HG03457 (cell line): ENCODE data around the gene DNAH8.

ENCODE experiments used
- ATAC-seq: cut with Tn5 transposase; IDR thresholded peaks from one replicate; pipeline ENCODE4 v1.9.1; 2021; ENCODE audit warnings: moderate number of reproducible peaks; ENCODE audit not compliant: unreplicated experiment

The DNAH8 gene

DNA sequence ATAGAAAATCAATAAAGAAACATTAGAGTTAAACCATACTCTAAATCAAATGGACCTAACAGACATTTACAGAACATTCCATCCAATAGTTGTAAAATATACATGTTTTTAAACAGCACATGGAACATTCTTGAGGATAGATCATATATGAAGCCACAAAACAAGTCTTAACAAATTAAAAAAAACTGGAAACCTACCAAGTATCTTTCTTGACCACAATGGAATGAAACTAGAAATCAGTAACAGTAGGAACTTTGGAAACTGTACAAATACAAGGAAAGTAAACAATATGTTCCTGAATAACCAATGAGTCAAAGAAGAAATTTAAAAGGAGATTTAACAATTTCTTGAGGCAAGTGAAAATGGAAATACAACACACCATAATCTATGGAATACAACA is 242.3 kb downstream of the DNAH8 start:
- no peak for ATAC-seq

DNA sequence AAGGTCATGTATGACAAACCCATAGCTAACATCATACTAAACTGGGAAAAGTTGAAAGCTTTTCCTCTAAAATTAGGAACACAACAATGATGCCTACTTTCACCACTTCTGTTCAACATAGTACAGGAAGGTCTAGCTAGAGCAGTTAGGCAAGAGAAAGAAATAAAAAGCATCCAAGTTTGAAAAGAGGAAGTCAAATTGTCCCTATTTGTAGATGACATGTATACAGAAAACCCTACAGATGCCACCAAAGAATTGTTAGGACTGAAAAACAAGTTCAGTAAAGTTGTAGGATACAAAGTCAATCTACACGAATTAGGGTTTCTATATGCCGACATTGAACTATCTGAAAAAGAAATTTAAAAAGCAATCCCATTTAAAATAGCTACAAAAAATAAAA is 244.0 kb downstream of the DNAH8 start:
- ATAC-seq: no peak

DNA sequence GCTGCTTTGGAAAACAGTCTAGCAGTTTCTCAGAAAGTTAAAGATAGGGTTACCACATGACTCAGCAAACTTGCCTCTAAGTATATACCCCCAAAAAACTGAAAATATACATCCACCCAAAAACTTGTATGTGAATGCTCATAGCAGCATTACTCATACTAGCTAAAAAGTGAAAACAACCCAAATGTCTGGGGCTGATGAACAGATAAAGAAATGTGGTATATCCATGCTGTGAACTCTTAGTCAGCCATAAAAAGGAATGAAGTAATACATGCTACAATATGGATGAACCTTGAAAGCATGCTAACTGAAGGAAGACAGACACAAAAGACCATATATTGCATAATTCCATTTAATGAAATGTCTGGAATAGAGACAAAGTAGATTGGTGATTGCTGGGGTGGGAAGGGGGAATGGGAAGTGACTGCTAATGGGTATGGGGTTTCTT is 253.6 kb downstream of the DNAH8 start:
- no peak for ATAC-seq

DNA sequence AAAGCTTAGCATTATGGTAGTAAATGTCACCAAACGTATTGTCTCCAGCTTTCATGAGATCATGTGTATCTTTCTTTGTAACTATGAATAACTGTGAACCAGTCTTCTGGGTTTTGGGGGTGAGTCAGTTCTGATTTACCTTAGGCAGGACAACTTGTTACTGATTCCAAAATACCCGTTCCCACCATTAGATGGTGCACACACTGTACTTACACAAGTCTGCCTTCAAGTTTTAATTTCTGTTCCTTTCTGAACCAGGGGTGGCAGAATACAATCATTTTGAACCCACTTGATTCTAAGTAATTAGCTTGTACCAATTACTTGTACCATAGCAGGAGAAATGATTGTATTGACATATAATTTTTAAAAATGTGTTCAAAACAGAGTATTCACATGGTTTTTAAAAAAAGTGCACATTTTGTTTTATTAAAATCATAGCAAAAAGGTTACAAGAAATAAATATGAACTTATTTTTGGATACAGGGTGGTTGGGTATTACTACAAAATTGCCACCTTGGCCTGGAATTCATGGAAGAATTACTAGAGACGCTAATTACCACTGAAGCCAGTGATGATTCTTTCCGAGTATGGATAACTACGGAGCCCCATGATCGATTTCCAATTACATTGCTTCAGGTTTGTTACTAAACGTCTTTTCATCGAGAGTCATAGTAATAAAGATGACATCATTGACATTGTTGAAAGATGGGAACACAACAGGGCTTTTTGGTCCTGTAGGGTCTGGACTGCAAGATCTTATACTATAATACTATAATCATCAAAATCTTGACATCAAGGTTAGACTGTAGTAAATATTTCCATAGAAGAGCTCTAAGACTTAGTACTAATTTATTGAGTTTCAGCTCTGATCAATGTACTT is 258.3 kb downstream of the DNAH8 start:
- no peak for ATAC-seq

DNA sequence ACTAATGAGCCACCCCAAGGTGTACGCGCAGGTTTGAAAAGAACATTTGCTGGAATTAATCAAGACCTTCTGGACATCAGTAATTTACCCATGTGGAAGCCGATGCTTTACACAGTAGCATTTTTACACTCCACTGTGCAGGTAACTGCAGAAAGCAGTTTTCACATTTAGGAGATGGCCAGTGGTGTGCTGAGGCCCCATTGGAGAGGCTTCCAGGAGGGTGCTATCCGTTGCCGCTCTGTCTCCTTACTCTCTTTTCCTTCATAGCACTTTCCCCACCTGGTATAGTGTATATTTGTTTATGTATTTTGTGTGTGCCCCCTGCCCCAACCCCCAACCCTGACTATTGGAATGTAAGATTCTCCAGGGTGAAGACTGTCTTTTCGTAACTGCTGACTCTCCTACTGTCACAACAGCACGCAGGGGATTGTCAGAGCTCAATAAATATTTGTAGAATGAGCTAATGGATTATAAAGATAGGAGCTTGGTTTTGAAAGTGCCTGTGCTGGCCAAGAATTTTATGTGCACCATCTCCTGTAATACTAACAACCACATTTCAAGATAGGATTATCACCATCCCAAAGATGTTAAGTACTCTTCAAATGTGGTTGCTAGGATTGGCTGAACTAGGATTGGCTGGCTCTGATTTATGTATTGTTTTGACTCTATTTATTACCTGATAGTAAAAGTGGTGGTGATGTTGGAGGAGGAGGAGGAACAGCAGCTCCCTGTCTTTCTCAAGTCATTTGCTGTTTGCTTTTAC is 259.5 kb downstream of the DNAH8 start:
- no peak for ATAC-seq

DNA sequence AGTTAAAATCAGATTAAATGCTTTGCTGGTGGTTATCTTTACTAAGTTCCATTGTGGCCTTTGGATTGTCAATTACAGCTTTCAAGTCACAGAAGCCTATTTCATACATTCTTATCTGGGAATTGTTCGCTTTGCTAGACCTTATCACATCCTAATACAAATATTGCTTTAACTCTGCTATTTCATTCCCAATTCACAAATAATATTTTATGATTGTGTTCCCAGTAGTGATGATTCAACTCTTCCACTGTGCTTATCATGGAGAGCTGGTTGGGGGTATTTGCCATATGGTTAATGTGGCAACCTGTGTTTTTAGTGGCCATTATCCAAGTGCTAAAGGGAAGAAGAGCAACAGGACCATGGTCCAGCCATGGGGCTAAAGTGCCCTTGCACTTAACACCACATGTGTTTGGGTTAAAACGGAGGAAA is 260.5 kb downstream of the DNAH8 start:
- ATAC-seq: no peak

DNA sequence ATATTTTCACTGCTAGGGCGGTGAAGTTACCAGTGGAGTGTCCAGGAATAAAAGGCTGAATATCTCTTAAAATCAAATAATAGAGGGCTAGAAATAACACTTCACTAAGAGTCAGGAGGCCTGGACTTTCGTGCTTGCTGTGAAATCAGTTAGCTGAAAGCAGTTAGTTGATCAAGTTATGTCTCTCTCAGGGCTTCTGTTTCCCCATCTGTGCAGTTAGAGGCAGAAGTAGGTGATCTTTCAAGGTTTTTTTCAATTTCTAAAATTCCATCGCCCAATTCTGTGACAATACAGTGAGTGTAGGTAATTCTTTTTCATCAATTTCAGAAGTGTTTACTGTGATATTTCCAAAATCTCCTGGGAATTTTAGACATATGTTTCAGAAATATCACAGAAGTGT is 260.9 kb downstream of the DNAH8 start:
- no peak for ATAC-seq

DNA sequence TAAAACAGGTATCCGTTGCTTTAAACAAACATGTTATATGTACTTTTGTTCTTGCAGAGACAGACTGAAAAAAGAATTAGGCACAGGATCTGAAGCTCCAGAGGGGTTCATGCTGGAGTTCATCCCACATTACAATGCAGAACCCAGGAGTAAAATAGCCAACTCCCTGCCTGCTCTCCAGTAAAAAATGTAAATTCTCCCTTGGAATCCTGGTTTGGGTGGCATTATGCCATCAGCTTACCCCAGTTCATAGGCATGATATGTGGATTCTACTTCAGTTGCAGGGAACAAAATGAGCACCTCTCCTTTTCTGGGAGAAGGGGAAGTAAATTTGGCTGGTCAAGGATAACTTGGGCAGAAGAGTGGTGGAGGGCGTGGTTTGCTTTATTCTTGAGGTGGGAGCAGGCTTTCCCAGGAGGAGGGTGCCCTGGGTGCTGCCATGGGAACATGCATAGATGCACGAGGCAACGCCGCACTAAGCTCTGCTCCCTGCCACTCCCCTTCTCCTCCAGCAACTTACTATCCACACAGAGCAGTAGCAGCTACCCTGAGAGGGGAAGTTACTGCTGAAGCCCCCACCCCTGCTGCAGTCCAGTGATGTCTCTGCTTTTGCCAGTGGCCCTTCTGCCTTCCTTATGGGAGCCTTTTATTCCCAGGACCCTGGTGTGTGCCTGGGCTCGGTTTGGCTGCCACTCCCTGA is 261.8 kb downstream of the DNAH8 start:
- no peak for ATAC-seq

DNA sequence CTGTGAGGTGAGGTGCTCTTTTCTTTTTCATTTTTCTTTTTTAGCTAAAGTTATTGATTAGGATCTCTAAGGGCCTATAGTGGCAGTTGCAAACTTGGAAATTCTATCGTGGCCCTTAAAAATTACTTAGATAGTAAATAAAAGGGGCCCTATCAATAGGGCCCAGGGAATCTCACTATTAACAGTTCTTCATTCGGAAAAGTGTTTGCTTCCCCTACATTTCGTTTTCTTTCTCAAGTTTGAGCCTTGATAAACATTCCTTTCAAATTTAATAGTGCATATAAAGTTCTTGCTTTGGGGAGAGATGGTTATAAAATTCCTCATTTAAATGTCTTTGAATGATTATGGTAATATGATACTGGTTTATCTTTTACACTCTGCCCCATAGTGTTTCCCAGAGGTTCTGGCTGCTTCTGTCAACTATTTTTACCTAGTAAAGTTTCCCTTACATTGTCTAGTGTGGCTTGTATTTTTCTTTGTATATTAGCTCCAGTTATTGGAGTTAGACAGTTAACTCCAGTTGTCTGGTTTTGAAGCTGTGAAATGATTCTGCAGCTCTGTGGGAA is 263.1 kb downstream of the DNAH8 start:
- no peak for ATAC-seq

DNA sequence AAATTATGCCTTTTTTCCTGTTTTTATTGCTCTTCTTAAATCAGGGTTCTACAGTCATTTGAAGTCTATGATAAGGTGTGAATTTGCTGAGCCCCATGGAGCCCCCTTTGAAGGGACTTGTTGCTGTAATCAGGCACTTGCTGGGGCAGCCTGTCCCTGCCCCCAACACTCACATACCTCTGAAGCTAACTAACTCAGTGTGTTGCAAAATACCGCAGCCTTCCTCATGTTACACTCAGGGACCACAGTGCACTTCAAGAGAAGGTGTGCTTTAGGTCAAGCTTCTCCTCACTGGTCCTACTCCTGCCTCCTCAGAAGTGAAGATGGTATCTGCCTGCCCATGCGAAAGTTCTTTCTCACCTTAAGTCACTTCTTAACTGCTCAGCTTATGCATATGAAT is 267.4 kb downstream of the DNAH8 start:
- no peak for ATAC-seq

DNA sequence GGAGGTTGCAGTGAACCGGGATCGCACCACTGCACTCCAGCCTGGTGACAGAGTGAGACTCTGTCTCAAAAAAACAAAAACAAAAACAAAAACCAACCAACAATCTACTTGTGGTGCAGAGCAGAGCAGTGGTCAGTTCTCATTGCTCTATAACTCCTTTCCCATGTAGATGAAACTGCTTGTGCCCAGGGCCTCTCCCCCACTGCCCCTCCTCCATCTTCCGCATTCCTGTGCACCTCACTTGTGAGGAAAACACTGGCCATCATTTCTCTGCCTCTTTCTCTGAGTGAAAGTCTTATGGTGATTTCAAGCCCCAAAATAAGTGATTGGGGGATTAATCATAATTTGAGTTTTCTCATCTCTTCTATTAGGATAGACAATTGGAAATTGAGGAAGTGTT is 269.6 kb downstream of the DNAH8 start:
- no peak for ATAC-seq

DNA sequence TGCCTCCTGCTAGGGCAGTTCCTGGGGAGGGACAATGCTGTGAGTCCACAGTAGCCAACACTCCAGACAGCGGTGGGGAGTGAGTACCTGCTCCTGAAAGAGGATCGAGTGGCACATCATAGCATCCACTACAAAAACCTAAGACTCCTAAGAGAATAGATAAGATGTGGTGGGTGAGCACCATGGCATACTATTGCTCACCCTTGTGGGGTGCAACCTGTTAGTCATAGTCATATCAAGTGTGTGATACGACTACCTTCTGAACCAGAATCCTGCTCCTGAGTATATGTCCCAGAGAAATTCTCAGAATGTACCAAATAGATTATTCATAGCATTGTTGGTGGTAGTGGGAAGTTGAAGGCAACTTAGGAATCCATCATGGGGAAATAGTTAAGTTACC is 270.7 kb downstream of the DNAH8 start:
- ATAC-seq: no peak

DNA sequence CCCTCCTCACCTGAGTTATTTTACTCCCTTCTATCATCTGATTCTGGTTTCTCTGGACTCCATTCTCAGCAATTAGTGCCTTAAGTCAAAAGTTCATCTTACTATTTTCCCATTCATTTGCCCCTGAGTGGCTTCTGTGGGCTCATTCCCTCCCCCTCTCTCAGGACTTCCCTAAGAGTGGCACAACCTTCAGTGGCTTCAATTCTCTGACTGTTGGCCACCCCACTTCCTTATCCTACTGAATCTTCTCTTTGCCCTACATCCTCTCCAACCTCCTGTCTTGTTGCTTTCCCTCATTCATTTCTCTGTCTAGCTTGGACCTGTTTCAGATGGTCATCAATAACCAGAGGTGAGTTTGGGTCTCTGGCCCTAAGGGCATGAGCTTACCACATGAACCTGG is 272.4 kb downstream of the DNAH8 start:
- no peak for ATAC-seq

DNA sequence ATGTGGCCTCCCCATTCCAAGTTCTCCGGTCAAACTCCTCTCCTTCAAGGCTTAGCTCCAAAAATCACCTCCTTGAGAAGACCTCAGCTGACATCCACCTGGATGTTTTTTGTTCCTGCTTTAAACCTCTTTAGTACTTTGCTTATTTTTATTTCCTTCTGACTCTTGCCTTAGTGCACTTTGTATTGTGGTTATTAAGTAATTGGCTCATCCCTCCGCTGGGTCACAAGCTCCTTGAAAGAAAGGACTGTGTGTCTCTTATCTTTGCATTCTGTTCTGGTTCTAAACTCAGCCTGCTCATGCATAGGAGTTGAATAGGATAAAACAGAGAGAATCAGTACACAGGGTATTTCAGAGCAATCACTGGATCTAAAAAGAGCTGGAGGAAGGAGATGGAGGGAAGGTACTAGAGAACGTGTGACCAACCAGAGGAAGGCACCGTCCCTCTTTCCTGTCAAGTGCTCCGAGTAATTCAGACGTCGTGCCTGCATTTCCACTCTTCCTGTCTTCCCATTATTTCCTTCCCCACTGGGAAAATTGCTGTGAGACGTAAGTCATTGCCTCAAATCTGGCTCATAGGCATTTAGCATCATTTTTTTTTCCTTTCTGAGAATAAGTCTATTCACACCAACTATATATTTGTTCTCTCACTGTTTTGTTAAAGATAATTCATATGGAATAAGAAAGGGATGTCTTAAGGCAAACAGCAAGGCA is 273.8 kb downstream of the DNAH8 start:
- ATAC-seq: no peak

DNA sequence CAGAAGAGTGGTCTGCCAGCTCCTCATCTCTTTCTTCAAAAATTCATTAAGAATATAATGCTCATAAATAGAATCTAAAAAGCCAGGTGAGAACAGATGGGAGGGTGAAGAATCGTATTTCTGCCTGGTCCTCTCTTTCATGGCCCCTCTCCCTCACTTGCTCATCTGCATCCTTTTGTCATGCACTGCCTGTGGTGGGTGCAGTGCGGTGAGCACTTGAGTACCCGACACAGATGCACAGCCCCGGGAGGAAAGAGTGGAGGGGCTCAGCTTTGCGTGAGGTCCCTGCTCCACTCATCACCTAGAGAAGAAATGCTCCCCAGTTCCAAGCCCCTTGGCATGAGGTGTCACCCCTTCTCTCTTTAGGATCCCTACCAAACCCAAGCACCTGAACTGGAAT is 275.4 kb downstream of the DNAH8 start:
- ATAC-seq: no peak

DNA sequence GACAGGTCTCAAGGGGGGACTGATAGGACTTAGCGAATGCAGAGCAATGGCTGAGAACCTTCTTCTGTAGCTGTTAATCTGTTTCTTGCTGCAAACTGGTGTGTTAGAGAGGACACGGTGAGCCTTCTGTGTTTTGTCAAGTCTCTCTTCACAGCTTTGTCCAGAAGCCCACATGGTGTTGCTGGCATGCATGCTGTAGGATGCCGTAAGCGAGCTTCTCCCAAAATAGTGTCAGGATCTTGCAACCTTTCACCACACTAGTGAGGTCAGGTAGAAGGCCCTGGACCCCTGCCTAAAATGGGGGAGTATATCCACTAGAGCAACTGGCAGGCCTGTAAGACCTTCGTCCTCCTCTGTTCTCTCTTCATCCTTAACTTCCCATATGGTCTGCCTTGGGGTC is 281.6 kb downstream of the DNAH8 start:
- ATAC-seq: no peak

DNA sequence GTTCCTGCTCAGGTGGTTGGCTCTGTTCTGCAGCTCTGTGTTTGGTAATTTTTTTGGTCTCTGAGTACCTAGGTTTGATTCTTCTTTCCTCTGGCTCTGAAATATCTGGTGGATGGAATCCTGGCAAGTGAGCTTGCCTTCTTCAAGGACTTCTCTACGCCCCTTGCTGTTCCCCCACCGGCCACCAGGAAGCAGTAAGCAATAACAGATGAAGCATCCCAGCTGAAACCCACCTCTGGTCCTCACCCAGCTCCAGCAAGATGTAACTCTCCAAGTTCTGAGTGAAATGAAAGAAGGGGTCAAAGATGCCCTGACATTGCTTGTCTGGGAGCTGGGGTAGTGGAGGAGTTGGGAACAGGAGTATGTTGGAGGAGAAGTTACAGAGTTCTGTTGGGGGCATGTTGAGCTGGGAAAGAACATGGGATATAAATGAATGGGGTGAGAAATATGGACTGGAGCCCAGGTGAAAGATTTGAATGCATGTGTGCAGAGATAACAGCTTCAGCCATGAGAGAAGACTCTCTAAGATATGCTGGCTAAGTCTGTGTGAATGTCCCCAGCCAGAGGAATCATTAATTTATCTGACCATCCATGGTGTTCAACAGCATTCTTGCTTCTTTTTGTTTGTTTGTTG is 282.1 kb downstream of the DNAH8 start:
- ATAC-seq: no peak

DNA sequence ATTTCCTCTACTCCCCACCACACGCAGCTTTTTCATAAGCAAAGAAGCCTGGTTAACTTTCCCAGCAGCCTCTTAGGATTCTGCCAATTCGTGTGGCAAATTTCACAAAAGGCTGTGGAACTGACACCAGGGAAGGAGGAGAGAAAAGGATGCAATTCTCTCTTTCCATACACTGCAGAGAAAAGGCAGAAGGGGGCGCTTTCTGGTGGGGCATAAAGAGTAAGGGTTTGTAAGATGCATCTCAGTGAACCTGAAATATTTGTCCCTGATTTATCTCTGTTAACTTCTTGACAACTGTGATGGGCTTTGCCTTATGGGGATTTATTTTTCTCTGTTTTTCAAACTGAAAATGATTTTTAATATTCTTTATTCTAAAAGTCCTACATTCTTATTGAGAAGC is 288.0 kb downstream of the DNAH8 start:
- no peak for ATAC-seq

DNA sequence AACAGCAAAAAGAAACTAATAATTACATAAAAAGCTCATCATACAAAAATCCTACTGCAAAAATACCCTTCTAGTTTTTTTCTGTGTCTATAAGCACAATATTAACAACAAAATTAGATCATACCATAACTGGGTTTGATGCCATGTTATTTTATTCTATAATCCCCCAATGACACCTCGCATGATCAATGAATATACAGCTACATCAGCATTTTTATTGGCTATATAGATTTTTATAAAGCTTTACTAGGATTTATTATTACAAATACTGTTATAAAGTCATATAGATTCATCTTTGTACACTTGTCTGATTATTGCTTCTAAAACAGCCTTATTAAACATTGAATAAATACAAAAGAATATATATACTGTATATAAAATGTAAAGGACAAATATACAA is 288.4 kb downstream of the DNAH8 start:
- no peak for ATAC-seq

DNA sequence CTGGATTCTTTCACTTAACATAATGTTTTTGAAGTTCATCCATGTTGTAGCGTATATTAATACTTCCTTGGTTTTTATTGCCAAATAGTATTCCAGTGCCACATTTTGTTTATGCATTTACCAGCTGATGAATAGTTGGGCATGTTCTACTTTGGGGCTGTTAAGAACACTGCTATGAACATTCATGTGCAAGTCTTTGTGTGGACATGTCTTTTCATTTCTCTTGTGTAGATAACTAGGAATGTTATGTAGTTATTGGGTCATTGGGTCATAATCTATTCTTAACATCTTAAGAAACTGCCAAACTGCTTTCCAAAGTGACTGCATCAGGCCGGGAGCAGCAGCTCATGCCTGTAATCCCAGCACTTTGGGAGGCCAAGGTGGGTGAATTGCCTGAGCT is 289.7 kb downstream of the DNAH8 start:
- no peak for ATAC-seq
